Mesothelial cell of epicardium (in vitro differentiated cells): ENCODE data around the gene ATP1B3. TPM values are rescaled to one million over a fixed set of nuclear protein-coding genes. Genes with fewer than 3 reads are reported as not detected.
"Not testable (repeated sequence)": the region's sequence is repeated elsewhere in the genome, so short reads cannot be mapped to it uniquely, and the experiment has no call there.

Experiments
- DNase-seq, 2 experiments: peaks; one replicate each; pipeline ENCODE4 v3.0.0; 2021; ENCODE audit warnings: low spot score in 2 of 2; ENCODE audit not compliant: unreplicated experiment in 2 of 2
- H3K27ac Mint-ChIP-seq: 2 replicates; pipeline ENCODE4 v1.8.0; 2021; ENCODE audit warnings: mixed read lengths
- H3K27me3 Mint-ChIP-seq: 2 replicates; pipeline ENCODE4 v1.8.0; 2021; ENCODE audit warnings: low read depth, mixed read lengths
- H3K36me3 Mint-ChIP-seq: 2 replicates; pipeline ENCODE4 v1.8.0; 2021; ENCODE audit warnings: mixed read lengths
- H3K4me1 Mint-ChIP-seq: 2 replicates; pipeline ENCODE4 v1.8.0; 2021; ENCODE audit warnings: mixed read lengths
- H3K4me3 Mint-ChIP-seq: 2 replicates; pipeline ENCODE4 v1.8.0; 2021; ENCODE audit warnings: mild to moderate bottlenecking, moderate library complexity, mixed read lengths
- H3K9me3 Mint-ChIP-seq: 2 replicates; pipeline ENCODE4 v1.8.0; 2021; ENCODE audit warnings: mixed read lengths
- CTCF ChIP-seq: fragments of 200-600 bp; sonication (generic); IDR thresholded peaks from one replicate; pipeline ENCODE4 v1.5.0; 2021; ENCODE audit warnings: antibody characterized with exemption; ENCODE audit not compliant: unreplicated experiment
- total RNA-seq: library from RNA; stranded (reverse); gene quantifications from 3 replicates; pipeline ENCODE4 v1.2.1, GENCODE V29; 2021

ATP1B3 gene
- total RNA-seq, 1 donor from 2014 or later: 154 TPM

DNA sequence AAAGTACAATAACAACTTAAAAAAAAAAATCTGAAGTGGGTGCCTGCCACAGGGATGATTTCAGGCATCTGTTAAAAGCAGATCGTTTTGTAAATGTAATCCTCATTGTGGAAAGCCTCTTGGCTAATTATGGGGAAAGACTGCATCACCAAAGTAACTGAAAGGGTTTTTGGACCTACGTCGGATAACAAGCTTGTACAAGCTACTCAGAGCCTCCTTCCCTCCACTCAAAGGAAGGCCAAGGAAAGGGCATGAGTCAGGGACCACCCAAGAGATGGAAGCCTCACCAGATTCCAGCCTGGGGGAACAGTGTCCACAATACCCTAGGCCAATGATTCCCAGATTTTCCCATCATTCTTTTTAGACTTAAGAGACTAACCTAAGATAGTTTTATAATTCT, 84.3 kb downstream of the ATP1B3 start:
- no peak for DNase-seq
- peak overlapping the region; percentile 56 for H3K27ac Mint-ChIP-seq
- peaks cover 46% of the 10 kb centered on the region for H3K36me3 Mint-ChIP-seq
- H3K4me1 Mint-ChIP-seq: peaks cover 3% of the 10 kb centered on the region
- no peaks in the 10 kb centered on the region for H3K27me3 Mint-ChIP-seq
- no peak overlapping the region for H3K4me3 Mint-ChIP-seq
- no peak for TF ChIP-seq CTCF
- no peaks in the 10 kb centered on the region for H3K9me3 Mint-ChIP-seq

DNA sequence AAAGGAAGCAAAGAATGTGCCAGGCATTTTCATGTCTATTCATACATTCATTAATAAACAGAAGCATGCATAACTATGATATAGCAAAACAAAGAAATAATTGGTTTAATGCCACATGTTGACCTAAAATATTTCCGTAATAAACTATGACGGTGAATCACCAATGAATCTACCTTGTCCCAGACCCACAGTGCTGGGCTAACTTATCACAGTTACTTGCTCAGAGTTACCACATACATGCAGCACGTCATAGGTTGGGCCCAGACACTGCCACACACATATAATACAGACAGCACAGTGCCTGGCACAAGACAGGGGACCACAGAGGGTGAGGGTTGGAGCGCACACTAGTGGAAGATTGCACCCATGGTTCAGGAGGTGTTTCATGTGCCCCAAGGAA, 86.9 kb downstream of the ATP1B3 start:
- no peak for DNase-seq
- no peaks in the 10 kb centered on the region for H3K9me3 Mint-ChIP-seq
- H3K27ac Mint-ChIP-seq: no peak overlapping the region
- H3K36me3 Mint-ChIP-seq: peaks cover 34% of the 10 kb centered on the region
- no peaks in the 10 kb centered on the region for H3K27me3 Mint-ChIP-seq
- TF ChIP-seq CTCF: no peak
- no peak overlapping the region for H3K4me3 Mint-ChIP-seq
- peaks cover 8% of the 10 kb centered on the region for H3K4me1 Mint-ChIP-seq

DNA sequence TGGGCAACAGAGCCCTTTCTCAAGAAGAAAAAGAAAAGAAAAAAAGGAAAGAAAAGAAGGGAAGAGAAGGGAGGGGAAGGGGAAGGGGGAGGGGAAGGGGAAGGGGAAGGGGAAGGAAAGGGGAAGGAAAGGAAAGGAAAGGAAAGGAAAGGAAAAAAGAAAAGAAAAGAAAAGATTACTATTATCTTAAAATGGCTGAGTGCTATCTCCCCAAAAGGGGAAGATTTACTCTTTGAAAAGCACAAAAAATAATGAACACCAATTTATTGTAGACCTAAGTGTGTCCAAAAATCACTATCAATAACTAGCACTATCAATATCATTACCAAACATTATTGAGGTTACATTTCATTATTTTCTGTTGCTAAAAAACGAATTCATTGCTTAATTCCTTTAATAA, 89.0 kb downstream of the ATP1B3 start:
- Mint-ChIP-seq H3K36me3 (peaks cover 37% of the 10 kb centered on the region), H3K9me3 (no peaks in the 10 kb centered on the region), H3K27ac (peak overlapping the region; percentile 25), H3K27me3 (no peaks in the 10 kb centered on the region), H3K4me1 (peaks cover 5% of the 10 kb centered on the region), H3K4me3 (no peak overlapping the region)
- TF ChIP-seq CTCF: no peak
- no peak for DNase-seq

- peaks cover 13% of the 10 kb centered on the region for H3K4me1 Mint-ChIP-seq
- no peak for TF ChIP-seq CTCF
- H3K36me3 Mint-ChIP-seq: peaks cover 30% of the 10 kb centered on the region
- no peak overlapping the region for H3K27ac Mint-ChIP-seq
- DNase-seq: no peak
- H3K27me3 Mint-ChIP-seq: no peaks in the 10 kb centered on the region
- H3K9me3 Mint-ChIP-seq: no peaks in the 10 kb centered on the region
- no peak overlapping the region for H3K4me3 Mint-ChIP-seq
Observed at GRCh38 chr3:141969711-141970110, 93.3 kb downstream of the ATP1B3 start.

DNA sequence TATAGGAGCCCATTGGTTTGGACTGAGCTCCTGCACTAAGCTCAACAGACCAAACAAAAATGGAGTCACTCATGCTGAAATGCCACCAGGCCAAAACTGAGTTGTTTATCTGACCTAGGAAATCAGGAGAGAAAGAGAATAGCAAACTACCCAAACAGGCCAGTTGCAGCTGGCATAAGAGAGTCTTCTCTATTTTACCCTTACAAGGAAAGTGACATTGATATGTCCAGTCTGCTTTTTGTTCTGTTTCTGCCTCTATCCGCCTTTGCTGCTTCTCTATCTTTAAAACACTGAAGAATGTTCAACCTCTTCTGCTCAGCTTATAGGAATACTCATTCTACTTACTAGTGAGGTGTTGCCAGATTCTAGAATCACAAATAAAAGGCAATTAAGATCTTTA, 95.1 kb downstream of the ATP1B3 start:
- Mint-ChIP-seq H3K27me3 (no peaks in the 10 kb centered on the region), H3K36me3 (peaks cover 34% of the 10 kb centered on the region), H3K9me3 (no peaks in the 10 kb centered on the region), H3K4me1 (peaks cover 13% of the 10 kb centered on the region), H3K4me3 (no peak overlapping the region), H3K27ac (peak overlapping the region; percentile 36)
- no peak for DNase-seq
- no peak for TF ChIP-seq CTCF

DNA sequence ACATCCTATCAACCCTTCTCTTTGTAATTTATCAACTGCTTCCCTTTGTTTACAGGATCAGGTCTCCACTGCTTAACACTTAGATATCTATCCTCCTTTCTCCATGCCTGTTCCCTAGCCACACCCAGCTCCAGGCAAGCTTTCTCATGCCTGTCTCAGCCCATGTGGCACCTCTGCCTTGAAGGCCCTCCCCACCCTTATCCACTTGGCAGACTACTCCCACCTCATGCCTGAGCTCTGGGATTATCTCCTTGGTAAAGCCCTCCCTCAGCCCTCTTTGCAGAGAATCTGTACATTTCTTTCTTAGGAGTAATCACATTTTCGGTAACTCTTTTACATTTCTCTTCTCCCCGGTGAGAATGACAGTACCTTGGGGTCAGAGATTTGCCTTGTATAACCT, 96.0 kb downstream of the ATP1B3 start:
- peak overlapping the region; percentile 36 for H3K27ac Mint-ChIP-seq
- H3K4me1 Mint-ChIP-seq: peaks cover 13% of the 10 kb centered on the region
- no peak for TF ChIP-seq CTCF
- H3K4me3 Mint-ChIP-seq: no peak overlapping the region
- no peak for DNase-seq
- H3K27me3 Mint-ChIP-seq: no peaks in the 10 kb centered on the region
- no peaks in the 10 kb centered on the region for H3K9me3 Mint-ChIP-seq
- H3K36me3 Mint-ChIP-seq: peaks cover 36% of the 10 kb centered on the region

GRCh38 chr3:141974777-141975176, 98.3 kb downstream of the ATP1B3 start:
- H3K27me3 Mint-ChIP-seq, H3K27ac Mint-ChIP-seq, H3K4me3 Mint-ChIP-seq, H3K4me1 Mint-ChIP-seq, DNase-seq, H3K9me3 Mint-ChIP-seq: not testable (repeated sequence)
- H3K36me3 Mint-ChIP-seq: peaks cover 32% of the 10 kb centered on the region
